ENCODE data around the gene ETS1. TPM values are rescaled to one million over a fixed set of nuclear protein-coding genes. Genes with fewer than 3 reads are reported as not detected.

ETS1 gene
- total RNA-seq, 4 donors from 2014 or later: 46.3 to 70.6 (median 57.6) TPM

- H3K4me3 ChIP-seq: no peak overlapping the region
- TF ChIP-seq POLR2A (IDR thresholded peaks at IDR 0.05) (no peak), CTCF (IDR thresholded peaks at IDR 0.05) (no peak), EP300 (IDR thresholded peaks at IDR 0.05) (no peak)
- peak overlapping the region in 1 of 4 donors; percentile 27 for H3K27ac ChIP-seq
- H3K27me3 ChIP-seq: no peaks in the 10 kb centered on the region
- no peak for DNase-seq (ENCODE audit: low spot score in 2 of 2)
- peaks cover 0 to 99% (median 50%) of the 10 kb centered on the region in 4 donors for H3K4me1 ChIP-seq
- peaks cover 0 to 9% (median 0%) of the 10 kb centered on the region in 3 donors for H3K36me3 ChIP-seq
- H3K9me3 ChIP-seq: no peaks in the 10 kb centered on the region
- 67 to 81% methylated on average over 6 of the region's 6 CpGs for WGBS, 2 donors
These were observed 72.3 kb downstream of the ETS1 start for GRCh38 chr11:128515086-128515485.

GRCh38 chr11:128513915-128514681, 73.3 kb downstream of the ETS1 start:
- Histone ChIP-seq H3K36me3 (peaks cover 0 to 9% (median 0%) of the 10 kb centered on the region in 3 donors), H3K4me1 (peaks cover 0 to 99% (median 54%) of the 10 kb centered on the region in 4 donors), H3K4me3 (no peak overlapping the region), H3K9me3 (no peaks in the 10 kb centered on the region), H3K27ac (peak overlapping the region in 1 of 4 donors; percentile 48), H3K27me3 (no peaks in the 10 kb centered on the region)
- 72 to 74% methylated on average over 6 of the region's 6 CpGs for whole genome bisulfite sequencing, 2 donors
- DNase-seq (ENCODE audit: low spot score in 2 of 2): no peak
- TF ChIP-seq EP300 (IDR thresholded peaks at IDR 0.05) (no peak), POLR2A (IDR thresholded peaks at IDR 0.05) (no peak), CTCF (IDR thresholded peaks at IDR 0.05) (no peak)

GRCh38 chr11:128512474-128512996, 74.8 kb downstream of the ETS1 start:
- H3K27me3 ChIP-seq: no peaks in the 10 kb centered on the region
- 87 to 88% methylated on average over 13 to 14 of the region's 14 CpGs for WGBS, 2 donors
- H3K36me3 ChIP-seq: peaks cover 0 to 9% (median 0%) of the 10 kb centered on the region in 3 donors
- no peaks in the 10 kb centered on the region for H3K9me3 ChIP-seq
- no peak for DNase-seq (ENCODE audit: low spot score in 2 of 2)
- H3K4me1 ChIP-seq: peaks cover 0 to 99% (median 60%) of the 10 kb centered on the region in 4 donors
- no peak for TF ChIP-seq POLR2A (IDR thresholded peaks at IDR 0.05)
- no peak for TF ChIP-seq EP300 (IDR thresholded peaks at IDR 0.05)
- TF ChIP-seq CTCF (IDR thresholded peaks at IDR 0.05): no peak
- H3K27ac ChIP-seq: no peak overlapping the region
- H3K4me3 ChIP-seq: no peak overlapping the region

GRCh38 chr11:128511712-128512111, 75.6 kb downstream of the ETS1 start:
- 45 to 48% methylated on average over 4 of the region's 4 CpGs for WGBS, 2 donors
- peaks cover 0 to 99% (median 63%) of the 10 kb centered on the region in 4 donors for H3K4me1 ChIP-seq
- no peaks in the 10 kb centered on the region for H3K27me3 ChIP-seq
- no peak for TF ChIP-seq EP300 (IDR thresholded peaks at IDR 0.05)
- TF ChIP-seq CTCF (IDR thresholded peaks at IDR 0.05): no peak
- TF ChIP-seq POLR2A (IDR thresholded peaks at IDR 0.05): no peak
- no peak overlapping the region for H3K4me3 ChIP-seq
- peaks cover 0 to 9% (median 0%) of the 10 kb centered on the region in 3 donors for H3K36me3 ChIP-seq
- DNase-seq (ENCODE audit: low spot score in 2 of 2): no peak
- no peaks in the 10 kb centered on the region for H3K9me3 ChIP-seq
- H3K27ac ChIP-seq: no peak overlapping the region
